Erythroblast (primary cell): ENCODE measurements around the gene JSRP1.

Source experiments
- DNase-seq, 2 experiments: peaks; one replicate each; lab custom pipeline; 2025; lab: John Stamatoyannopoulos, UW
- GATA1 ChIP-seq: IDR thresholded peaks from 2 replicates; pipeline ENCODE4 v1.6.1; 2011; ENCODE audit warnings: low read depth, mild to moderate bottlenecking, control low read depth, low read length, moderate library complexity
- POLR2A ChIP-seq: IDR thresholded peaks from 2 replicates; pipeline ENCODE4 v1.6.1; 2011; ENCODE audit warnings: mild to moderate bottlenecking, low read length

JSRP1 gene

DNA sequence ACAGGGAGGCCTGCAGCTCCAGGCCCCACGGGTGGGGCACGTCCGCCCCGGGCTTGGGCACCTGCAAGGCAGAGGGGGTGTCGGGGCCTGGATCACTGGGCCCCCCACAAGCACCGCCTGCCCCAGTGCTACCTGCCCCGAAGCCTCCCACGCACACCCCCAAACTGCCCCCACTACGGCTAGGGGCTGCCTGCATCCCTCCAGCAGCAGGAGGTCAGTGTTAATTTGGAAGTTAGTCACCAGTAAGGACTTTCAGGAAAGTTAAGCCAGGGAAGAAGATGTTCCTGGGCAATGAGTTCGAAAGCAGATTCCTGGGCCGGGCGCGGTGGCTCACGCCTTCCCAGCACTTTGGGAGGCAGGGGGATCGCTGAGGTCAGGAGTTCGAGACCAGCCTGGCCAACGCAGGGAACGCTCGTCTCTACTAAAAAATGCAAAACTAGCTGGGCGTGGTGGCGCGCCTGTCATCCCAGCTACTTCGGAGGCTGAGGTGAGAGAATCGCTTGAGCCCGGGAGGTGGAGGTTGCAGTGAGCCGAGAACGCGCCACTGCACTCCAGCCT is 20.3 kb upstream of the JSRP1 start:
- TF ChIP-seq GATA1: no peak
- TF ChIP-seq POLR2A: no peak
- DNase-seq: no peak

DNA sequence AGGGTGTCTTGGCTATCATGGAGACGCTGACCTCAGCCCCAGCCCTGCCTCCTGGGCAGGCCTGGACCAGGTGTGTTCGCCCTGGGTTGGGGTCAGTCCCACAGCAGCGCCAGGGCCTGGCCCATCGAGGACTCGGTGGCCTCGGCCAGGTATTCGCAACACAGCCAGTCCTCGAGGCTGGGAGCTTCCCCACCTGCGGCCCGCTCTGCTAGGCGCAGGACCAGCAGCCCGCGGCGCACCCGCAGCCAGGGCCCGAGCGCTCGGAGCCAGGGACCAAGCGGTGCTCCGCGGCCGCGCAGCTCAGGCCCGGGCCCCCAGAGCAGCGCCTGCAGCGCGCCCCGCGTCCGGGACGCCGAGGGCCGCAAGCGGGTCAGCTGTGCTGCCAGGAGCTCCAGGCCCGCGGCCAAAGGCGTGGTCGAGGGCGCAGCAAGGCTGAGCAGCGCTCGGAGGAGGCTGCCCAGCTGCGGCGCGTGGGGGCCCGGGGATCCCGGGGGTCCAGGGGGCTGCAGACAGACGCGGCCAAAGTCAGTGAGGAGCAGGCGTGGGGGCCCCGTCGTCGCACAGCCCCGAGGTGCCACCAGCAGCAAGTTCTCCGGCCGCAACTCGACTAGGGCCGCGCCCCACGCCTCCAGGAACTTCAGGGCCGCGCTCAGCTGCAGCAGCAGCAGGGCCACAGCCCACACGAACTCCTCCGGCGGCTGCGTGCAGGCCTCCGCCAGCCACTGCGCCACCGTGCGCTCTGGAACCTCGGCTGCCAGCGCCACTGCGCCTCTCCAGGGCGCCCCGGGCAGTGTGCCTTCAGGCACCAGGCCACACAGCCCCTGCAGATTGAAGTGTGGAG is 19.6 kb upstream of the JSRP1 start:
- TF ChIP-seq GATA1 (no peak), POLR2A (no peak)
- no peak for DNase-seq

DNA sequence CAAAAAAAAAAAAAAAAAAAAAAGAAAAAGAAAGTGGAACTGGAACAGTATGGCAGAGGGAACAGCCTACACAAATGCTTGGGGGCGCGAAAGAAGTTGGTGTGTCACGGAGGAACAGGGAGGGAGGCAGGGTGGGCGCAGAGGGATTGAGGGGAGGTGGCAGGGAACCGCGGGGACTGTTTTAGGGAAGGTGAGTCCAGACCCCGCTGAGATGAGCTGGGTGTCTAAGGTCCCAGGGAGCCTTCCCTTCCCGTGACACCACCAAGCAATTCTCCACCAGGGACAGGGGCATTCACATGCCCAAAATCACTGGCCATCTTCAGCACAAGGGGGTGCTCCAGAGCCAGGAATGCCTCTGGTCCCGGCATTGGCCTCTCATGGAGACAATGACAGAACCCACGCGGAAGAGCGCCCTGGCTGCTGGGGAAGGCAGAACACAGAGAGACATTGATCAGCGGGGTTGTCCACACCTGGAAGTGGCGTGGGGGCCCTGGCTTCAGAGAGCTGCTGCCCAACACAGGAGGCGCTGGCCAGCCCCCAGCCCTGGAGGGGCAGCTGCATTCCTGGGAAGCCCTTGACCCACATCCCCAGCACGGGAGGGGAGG is 18.8 kb upstream of the JSRP1 start:
- DNase-seq: peak; percentile 57 to 64
- no peak for TF ChIP-seq POLR2A
- no peak for TF ChIP-seq GATA1

DNA sequence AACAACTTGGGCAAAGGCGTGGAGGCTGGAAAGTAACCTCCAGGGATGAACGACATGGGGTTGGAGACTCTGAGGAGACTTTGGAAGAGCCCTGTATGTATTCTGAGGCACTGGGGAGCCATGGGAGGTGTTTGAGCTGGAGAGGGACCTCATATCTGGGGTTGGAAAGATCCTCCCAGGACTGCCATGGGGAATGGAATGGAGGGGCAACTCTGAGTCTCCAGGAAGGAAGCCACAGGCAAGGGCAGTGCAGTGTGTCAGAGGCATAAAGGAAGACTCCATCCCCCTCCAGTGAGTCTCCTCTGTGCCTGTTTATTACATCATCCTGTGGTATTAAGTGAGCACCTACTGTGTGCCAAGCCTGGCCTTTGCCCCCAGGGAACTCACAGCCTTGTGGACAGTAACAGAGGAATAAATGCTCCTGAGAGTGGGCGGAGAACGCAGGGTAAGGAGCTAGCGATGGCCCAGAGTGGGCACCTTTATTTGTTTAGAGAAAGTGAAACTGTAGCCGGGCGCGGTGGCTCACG is 18.0 kb upstream of the JSRP1 start:
- TF ChIP-seq POLR2A: no peak
- TF ChIP-seq GATA1: no peak
- no peak for DNase-seq

DNA sequence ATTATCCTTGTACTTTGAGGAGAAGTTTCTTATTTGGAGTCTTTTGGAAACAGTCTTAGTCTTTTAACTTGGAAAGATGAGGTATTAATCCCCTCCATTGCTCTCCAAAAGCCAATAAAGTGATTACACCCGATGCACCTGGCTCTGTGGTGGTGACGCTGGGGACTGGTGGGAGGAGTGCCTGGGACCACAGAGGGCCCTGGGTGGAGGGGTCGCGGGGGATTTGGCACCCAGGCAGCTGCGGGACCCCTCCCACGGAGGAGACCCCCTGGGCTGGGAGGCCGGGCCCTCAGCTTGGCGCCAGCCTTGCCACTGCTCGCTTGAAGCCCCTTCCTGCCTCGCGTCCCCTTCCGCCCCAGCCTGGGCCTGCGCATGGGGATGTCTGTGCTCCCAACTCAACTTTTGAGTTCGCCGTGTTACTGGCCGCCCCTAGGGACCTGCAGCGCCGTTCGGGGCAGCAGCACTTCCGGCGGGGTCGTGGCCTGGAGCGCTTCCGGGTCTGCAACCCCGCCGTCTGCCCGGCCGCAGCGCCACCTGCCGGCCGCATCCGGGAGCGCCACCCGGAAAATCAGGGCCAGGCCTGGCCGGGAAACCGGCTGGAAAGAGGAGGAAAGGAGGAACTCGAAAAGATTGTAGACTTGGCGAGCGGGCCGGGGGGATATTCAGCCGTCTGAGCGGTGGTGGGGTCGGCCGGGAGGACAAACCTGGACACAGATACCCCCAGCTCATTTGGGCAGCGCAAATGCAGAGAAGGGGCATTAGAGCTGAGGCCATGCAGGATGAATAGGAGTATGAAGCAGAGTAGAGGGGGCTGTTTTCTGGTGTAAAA is 17.4 kb upstream of the JSRP1 start:
- TF ChIP-seq POLR2A: no peak
- DNase-seq: peak; percentile 91 to 92

DNA sequence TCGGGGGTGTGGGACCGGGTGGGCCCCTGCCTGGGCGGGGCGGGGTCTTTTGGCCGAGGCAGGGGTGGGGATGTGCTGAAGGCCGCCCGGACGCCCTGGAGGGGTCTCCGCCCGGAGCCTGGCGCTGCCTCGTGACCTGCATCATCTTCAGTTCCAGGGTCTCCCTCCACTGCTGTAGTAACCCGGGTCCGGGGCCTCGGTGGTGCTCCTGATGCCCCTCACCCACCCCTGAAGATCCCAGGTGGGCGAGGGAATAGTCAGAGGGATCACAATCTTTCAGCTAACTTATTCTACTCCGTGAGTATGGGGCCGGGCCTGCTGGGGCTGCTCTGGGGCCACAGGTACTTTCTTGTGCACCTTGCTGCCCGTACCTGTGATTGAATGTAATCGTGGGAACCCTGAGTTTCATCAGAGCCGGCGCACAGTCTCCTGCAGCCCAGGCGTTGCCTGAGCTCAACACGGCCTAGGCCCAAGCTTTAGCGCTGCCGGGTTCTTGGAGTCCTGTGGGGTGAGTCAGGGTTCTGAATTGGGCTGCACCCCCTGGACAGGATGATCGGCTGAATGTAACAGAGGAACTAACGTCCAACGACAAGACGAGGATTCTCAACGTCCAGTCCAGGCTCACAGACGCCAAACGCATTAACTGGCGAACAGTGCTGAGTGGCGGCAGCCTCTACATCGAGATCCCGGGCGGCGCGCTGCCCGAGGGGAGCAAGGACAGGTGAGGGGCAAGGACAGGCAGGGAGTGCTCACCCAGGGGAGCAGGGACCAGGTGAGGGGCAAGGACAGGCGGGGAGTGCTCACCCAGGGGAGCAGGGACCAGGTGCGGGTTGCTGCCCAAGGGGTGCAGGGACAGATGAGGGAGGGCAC is 15.3 kb upstream of the JSRP1 start:
- TF ChIP-seq GATA1 (no peak), POLR2A (no peak)

DNA sequence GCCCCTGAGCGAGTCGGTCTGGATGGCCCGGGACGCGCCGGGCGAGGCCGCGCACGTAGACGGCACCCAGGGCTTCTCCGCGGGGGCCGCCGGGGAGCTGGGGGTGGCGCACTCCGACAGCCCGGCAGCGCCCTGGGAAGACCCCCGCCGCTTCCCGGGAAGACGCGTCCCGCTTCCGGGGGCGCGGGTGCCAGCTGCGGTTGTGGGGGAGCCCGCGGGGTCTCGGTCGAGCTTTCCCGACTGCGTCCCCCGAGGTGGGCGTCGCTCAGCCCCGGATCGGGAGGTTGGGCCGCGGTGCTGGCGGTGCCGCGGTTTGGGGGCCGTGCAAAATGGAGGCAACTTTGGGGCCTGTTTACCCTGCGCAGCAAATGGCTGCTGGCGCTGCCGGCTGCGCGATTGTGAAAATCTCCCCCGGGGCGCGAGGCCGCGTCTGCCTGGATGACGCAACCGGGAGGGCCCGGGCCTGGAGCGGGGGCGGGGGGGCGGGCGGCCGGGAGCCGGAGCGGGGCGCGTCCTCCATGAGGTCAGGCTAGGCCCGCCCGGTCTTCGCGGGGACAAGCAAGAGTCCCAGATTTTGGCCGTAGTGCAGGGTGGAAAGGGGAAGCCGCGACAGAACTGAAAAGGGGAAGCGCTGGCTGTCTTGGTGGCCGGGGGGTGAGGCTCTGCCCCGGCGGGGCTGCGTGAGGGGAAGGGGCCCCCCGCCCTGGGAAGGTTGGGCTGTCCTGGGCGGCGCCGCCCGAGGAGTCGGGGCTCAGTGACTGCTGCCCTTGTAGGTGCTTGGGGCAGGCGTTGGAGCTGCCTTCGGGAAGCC is 14.4 kb upstream of the JSRP1 start:
- no peak for TF ChIP-seq GATA1
- peak; percentile 54 for TF ChIP-seq POLR2A

More for the DNA sequence above, 15.3 kb upstream of the JSRP1 start:
- DNase-seq: peak in 1 of 2 experiments; percentile 48

DNA sequence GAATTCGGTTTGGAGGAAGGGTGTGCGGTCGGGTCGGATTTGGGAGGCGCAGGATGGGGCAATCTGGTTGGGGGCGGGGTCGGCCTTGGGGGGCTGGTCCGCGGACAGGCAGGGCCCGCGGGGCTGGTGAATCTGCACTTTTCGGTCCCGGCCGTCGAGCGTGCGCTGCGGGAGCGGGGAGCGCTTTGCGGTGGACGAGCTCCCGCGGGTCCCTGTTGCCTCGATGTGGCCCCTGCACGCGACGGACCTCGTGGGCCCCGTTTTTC is 13.9 kb upstream of the JSRP1 start:
- TF ChIP-seq POLR2A: no peak
- TF ChIP-seq GATA1: no peak
- peak; percentile 76 to 87 for DNase-seq

More for the DNA sequence above, 14.4 kb upstream of the JSRP1 start:
- peak; percentile 90 to 95 for DNase-seq

DNA sequence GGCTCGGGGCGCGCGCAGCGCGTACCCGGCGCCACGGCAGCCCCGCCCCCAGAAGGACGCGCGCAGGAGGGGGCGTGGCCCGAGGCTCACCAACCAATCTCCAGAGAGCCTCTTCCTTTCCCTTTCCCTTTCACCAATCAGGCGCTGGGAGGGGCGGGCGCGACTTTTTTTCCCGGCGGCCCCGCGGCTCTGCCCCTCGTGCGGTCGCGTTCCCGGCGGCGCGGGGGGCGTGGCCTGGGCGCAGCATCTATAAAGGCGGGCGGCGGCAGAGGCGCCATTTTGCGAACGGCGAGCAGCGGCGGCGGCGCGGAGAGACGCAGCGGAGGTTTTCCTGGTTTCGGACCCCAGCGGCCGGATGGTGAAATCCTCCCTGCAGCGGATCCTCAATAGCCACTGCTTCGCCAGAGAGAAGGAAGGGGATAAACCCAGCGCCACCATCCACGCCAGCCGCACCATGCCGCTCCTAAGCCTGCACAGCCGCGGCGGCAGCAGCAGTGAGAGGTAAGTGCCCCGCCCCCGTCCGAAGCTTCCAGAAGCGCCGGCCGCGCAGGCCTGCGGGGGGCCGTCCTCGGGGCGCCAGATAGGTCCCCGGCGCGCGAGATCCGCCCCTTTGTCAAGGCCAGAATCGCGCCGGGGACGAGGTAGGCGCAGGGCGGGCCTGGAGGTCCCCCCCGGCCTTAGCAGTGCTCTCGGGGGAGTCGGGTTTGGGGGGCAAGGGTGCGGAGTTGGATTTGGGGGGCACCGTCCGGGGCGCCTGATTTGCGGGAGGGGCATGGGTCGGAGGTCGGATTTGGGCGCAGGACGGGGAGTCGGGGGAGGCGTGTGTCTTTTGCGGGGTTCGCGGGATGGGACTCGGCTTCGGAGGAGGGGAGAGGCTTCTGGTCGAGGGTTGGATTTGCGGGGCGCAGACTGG is 13.3 kb upstream of the JSRP1 start:
- TF ChIP-seq POLR2A: peak; percentile 99
- no peak for TF ChIP-seq GATA1
- peak; percentile 98 to 99 for DNase-seq

DNA sequence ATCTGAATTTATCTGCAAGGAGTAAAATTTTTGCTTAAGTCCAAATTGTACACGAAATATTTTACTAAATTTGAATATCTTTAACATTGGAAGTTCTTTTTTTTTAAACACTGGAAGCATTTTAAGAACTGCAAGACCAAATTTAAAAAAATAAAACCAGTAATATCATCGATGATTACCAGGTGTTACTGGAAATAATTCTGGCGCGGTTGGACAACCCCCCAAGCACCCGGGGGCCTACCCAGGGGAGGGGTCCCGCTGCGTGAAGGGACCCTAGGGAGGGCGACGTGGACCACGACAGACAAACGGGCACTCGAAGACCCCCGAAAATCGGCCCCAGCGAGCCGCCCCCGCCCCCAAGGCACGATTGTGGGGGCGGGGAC is 12.6 kb upstream of the JSRP1 start:
- no peak for TF ChIP-seq POLR2A
- no peak for TF ChIP-seq GATA1
- no peak for DNase-seq

DNA sequence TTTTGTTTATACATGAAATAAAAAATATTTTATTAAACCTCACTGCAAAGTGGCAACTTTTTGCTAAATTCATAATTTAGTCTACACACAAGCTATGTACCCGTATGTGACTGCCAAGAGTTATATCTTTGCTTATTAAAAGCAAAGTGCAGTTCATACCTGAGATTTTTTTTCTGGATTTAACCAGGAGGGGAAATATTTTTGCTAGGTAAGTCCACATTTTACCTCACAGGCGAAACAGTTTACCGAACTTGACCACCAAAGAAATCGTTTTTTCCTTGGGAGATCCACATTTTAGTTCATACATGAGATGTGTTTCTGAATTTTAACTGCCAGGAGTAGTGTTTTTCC is 12.2 kb upstream of the JSRP1 start:
- TF ChIP-seq POLR2A (no peak), GATA1 (no peak)
- DNase-seq: peak in 1 of 2 experiments; percentile 55
